Measurements from ENCODE around the gene C19orf53.

C19orf53 gene

GRCh38 chr19:13796301-13797057 is 22.2 kb downstream of the C19orf53 start:
- no peak for DNase-seq

GRCh38 chr19:13797058-13797440 is 22.8 kb downstream of the C19orf53 start:
- DNase-seq = no peak

GRCh38 chr19:13797870-13798269 is 23.6 kb downstream of the C19orf53 start:
- DNase-seq = no peak

GRCh38 chr19:13799669-13800068 is 25.4 kb downstream of the C19orf53 start:
- DNase-seq = no peak

- DNase-seq = no peak
Observed at GRCh38 chr19:13803038-13803437, 28.8 kb downstream of the C19orf53 start.

GRCh38 chr19:13804830-13805683 is 30.8 kb downstream of the C19orf53 start:
- DNase-seq = no peak

- DNase-seq = no peak
Observed at GRCh38 chr19:13806728-13807127, 32.5 kb downstream of the C19orf53 start.

- DNase-seq = no peak
Observed at GRCh38 chr19:13807421-13808021, 33.3 kb downstream of the C19orf53 start.

- DNase-seq = no peak
Observed at GRCh38 chr19:13808856-13809255, 34.6 kb downstream of the C19orf53 start.

- DNase-seq = no peak
Observed at GRCh38 chr19:13812544-13812943, 38.3 kb downstream of the C19orf53 start.

GRCh38 chr19:13813147-13813546 is 38.9 kb downstream of the C19orf53 start:
- no peak for DNase-seq

GRCh38 chr19:13814550-13814949 is 40.3 kb downstream of the C19orf53 start:
- DNase-seq = no peak

GRCh38 chr19:13817018-13817614 is 42.9 kb downstream of the C19orf53 start:
- DNase-seq = no peak

- DNase-seq = no peak
Observed at GRCh38 chr19:13817615-13818371, 43.5 kb downstream of the C19orf53 start.

GRCh38 chr19:13819238-13819637 is 45.0 kb downstream of the C19orf53 start:
- DNase-seq = no peak

GRCh38 chr19:13821292-13821691 is 47.0 kb downstream of the C19orf53 start:
- no peak for DNase-seq

- DNase-seq = no peak
Observed at GRCh38 chr19:13823256-13823655, 49.0 kb downstream of the C19orf53 start.

GRCh38 chr19:13823901-13824300 is 49.6 kb downstream of the C19orf53 start:
- DNase-seq = no peak

GRCh38 chr19:13824703-13825102 is 50.4 kb downstream of the C19orf53 start:
- DNase-seq = no peak

- DNase-seq = no peak
Observed at GRCh38 chr19:13825489-13826441, 51.5 kb downstream of the C19orf53 start.

GRCh38 chr19:13826652-13827235 is 52.5 kb downstream of the C19orf53 start:
- no peak for DNase-seq

Data from central memory CD4-positive, alpha-beta T cell (primary cell).